Measurements from ENCODE around the gene BDH1.
"Not testable (repeated sequence)": the region's sequence is repeated elsewhere in the genome, so short reads cannot be mapped to it uniquely, and the experiment has no call there.

Gene BDH1

GRCh38 chr3:197578376-197578775 lies 22.6 kb upstream of the BDH1 start:
- DNase-seq (ENCODE audit: low read depth in 2 of 3, low spot score in 1 of 3), result no peak

- DNase-seq (ENCODE audit: low read depth in 2 of 3, low spot score in 1 of 3), result no peak
Observed at GRCh38 chr3:197577366-197578074, 21.8 kb upstream of the BDH1 start.

GRCh38 chr3:197576838-197577237 lies 21.1 kb upstream of the BDH1 start:
- DNase-seq (ENCODE audit: low read depth in 2 of 3, low spot score in 1 of 3), result no peak

GRCh38 chr3:197575362-197575761 lies 19.6 kb upstream of the BDH1 start:
- DNase-seq (ENCODE audit: low read depth in 2 of 3, low spot score in 1 of 3), result no peak

- not testable (repeated sequence) for DNase-seq (ENCODE audit: low read depth in 2 of 3, low spot score in 1 of 3)
Observed at GRCh38 chr3:197574396-197574991, 18.7 kb upstream of the BDH1 start.

- DNase-seq (ENCODE audit: low read depth in 2 of 3, low spot score in 1 of 3), result no peak
Observed at GRCh38 chr3:197573048-197573767, 17.4 kb upstream of the BDH1 start.

- not testable (repeated sequence) for DNase-seq (ENCODE audit: low read depth in 2 of 3, low spot score in 1 of 3)
Observed at GRCh38 chr3:197571880-197572172, 16.1 kb upstream of the BDH1 start.

GRCh38 chr3:197571074-197571879 lies 15.5 kb upstream of the BDH1 start:
- DNase-seq (ENCODE audit: low read depth in 2 of 3, low spot score in 1 of 3), result not testable (repeated sequence)

- DNase-seq (ENCODE audit: low read depth in 2 of 3, low spot score in 1 of 3), result not testable (repeated sequence)
Observed at GRCh38 chr3:197569433-197569832, 13.7 kb upstream of the BDH1 start.

- DNase-seq (ENCODE audit: low read depth in 2 of 3, low spot score in 1 of 3), result no peak
Observed at GRCh38 chr3:197567904-197568681, 12.3 kb upstream of the BDH1 start.

GRCh38 chr3:197566155-197566554 lies 10.4 kb upstream of the BDH1 start:
- DNase-seq (ENCODE audit: low read depth in 2 of 3, low spot score in 1 of 3), result not testable (repeated sequence)

GRCh38 chr3:197564097-197564843 lies 8.5 kb upstream of the BDH1 start:
- DNase-seq (ENCODE audit: low read depth in 2 of 3, low spot score in 1 of 3), result no peak

GRCh38 chr3:197562398-197563251 lies 6.9 kb upstream of the BDH1 start:
- no peak for DNase-seq (ENCODE audit: low read depth in 2 of 3, low spot score in 1 of 3)

- no peak for DNase-seq (ENCODE audit: low read depth in 2 of 3, low spot score in 1 of 3)
Observed at GRCh38 chr3:197561926-197562325, 6.2 kb upstream of the BDH1 start.

- no peak for DNase-seq (ENCODE audit: low read depth in 2 of 3, low spot score in 1 of 3)
Observed at GRCh38 chr3:197559651-197560050, 3.9 kb upstream of the BDH1 start.

GRCh38 chr3:197554562-197555280 lies 1.0 kb downstream of the BDH1 start:
- peak; percentile 83 to 94 (median 93) for DNase-seq (ENCODE audit: low read depth in 2 of 3, low spot score in 1 of 3)

- DNase-seq (ENCODE audit: low read depth in 2 of 3, low spot score in 1 of 3), result no peak
Observed at GRCh38 chr3:197554196-197554561, 1.6 kb downstream of the BDH1 start.

GRCh38 chr3:197552198-197552597 lies 3.6 kb downstream of the BDH1 start:
- no peak for DNase-seq (ENCODE audit: low read depth in 2 of 3, low spot score in 1 of 3)

GRCh38 chr3:197550489-197550888 lies 5.3 kb downstream of the BDH1 start:
- DNase-seq (ENCODE audit: low read depth in 2 of 3, low spot score in 1 of 3), result no peak
